PC-3 (cell line): ENCODE measurements around the gene SLC10A7.

Experiments used
- CTCF ChIP-seq: fragments of 300-600 bp; sonication (generic); conservative IDR thresholded peaks from 2 replicates; pipeline ENCODE4 v1.5.1; 2017; ENCODE audit warnings: antibody characterized with exemption, low read depth, mild to moderate bottlenecking, low read length
- EZH2 ChIP-seq: fragments of 300-600 bp; sonication (generic); IDR thresholded peaks from one replicate; pipeline ENCODE4 v1.6.1; 2017; ENCODE audit warnings: antibody characterized with exemption, mild to moderate bottlenecking, low read length; ENCODE audit not compliant: unreplicated experiment
- EZH2phosphoT487 ChIP-seq: fragments of 300-600 bp; sonication (generic); IDR thresholded peaks from 2 replicates; pipeline ENCODE4 v1.6.1; 2018; ENCODE audit warnings: mild to moderate bottlenecking, antibody characterized with exemption, low read length, borderline replicate concordance

- TF ChIP-seq EZH2 = no peak
- peak; percentile 46 for TF ChIP-seq CTCF
- no peak for TF ChIP-seq EZH2phosphoT487
Measured at GRCh38 chr4:146342600-146343192, 179.0 kb downstream of the SLC10A7 start.
